HG02623 (cell line): Measurements from ENCODE around the gene ADRA2C.

Experiments used
- ATAC-seq: cut with Tn5 transposase; IDR thresholded peaks from one replicate; pipeline ENCODE4 v1.9.1; 2021; ENCODE audit warnings: moderate library complexity; ENCODE audit not compliant: unreplicated experiment

Gene ADRA2C

GRCh38 chr4:3732076-3733028 lies 33.8 kb upstream of the ADRA2C start:
- ATAC-seq, result no peak

- ATAC-seq, result no peak
Observed at GRCh38 chr4:3733195-3733594, 33.0 kb upstream of the ADRA2C start.

- no peak for ATAC-seq
Observed at GRCh38 chr4:3735196-3735595, 31.0 kb upstream of the ADRA2C start.

- no peak for ATAC-seq
Observed at GRCh38 chr4:3736290-3736689, 29.9 kb upstream of the ADRA2C start.

- ATAC-seq, result no peak
Observed at GRCh38 chr4:3736806-3737205, 29.4 kb upstream of the ADRA2C start.

GRCh38 chr4:3739577-3739976 lies 26.6 kb upstream of the ADRA2C start:
- ATAC-seq, result no peak

GRCh38 chr4:3740256-3740655 lies 25.9 kb upstream of the ADRA2C start:
- ATAC-seq, result no peak

GRCh38 chr4:3741217-3742011 lies 24.8 kb upstream of the ADRA2C start:
- ATAC-seq, result no peak

- no peak for ATAC-seq
Observed at GRCh38 chr4:3742610-3743009, 23.6 kb upstream of the ADRA2C start.

GRCh38 chr4:3744232-3744631 lies 22.0 kb upstream of the ADRA2C start:
- no peak for ATAC-seq

GRCh38 chr4:3744901-3745300 lies 21.3 kb upstream of the ADRA2C start:
- ATAC-seq, result no peak

GRCh38 chr4:3745886-3746656 lies 20.1 kb upstream of the ADRA2C start:
- ATAC-seq, result no peak

- ATAC-seq, result no peak
Observed at GRCh38 chr4:3746701-3747580, 19.2 kb upstream of the ADRA2C start.

GRCh38 chr4:3747581-3747904 lies 18.6 kb upstream of the ADRA2C start:
- no peak for ATAC-seq

GRCh38 chr4:3748136-3748898 lies 17.9 kb upstream of the ADRA2C start:
- no peak for ATAC-seq

- no peak for ATAC-seq
Observed at GRCh38 chr4:3749081-3749480, 17.1 kb upstream of the ADRA2C start.

- no peak for ATAC-seq
Observed at GRCh38 chr4:3750334-3750733, 15.9 kb upstream of the ADRA2C start.

- ATAC-seq, result no peak
Observed at GRCh38 chr4:3752022-3752421, 14.2 kb upstream of the ADRA2C start.

- no peak for ATAC-seq
Observed at GRCh38 chr4:3753726-3754412, 12.3 kb upstream of the ADRA2C start.
